Activated CD4-positive, alpha-beta T cell treated with anti-CD3 and anti-CD28 coated beads, Interleukin-2, amount 50 U/mL, for 24 hours (primary cell): ENCODE measurements around the gene CGREF1.

Experiments used
- DNase-seq, 2 donors: peaks; one replicate each; pipeline ENCODE4 v3.0.0-alpha.2; 2020; ENCODE audit warnings: low read depth in 1 of 2, low spot score in 1 of 2

Gene CGREF1

DNA sequence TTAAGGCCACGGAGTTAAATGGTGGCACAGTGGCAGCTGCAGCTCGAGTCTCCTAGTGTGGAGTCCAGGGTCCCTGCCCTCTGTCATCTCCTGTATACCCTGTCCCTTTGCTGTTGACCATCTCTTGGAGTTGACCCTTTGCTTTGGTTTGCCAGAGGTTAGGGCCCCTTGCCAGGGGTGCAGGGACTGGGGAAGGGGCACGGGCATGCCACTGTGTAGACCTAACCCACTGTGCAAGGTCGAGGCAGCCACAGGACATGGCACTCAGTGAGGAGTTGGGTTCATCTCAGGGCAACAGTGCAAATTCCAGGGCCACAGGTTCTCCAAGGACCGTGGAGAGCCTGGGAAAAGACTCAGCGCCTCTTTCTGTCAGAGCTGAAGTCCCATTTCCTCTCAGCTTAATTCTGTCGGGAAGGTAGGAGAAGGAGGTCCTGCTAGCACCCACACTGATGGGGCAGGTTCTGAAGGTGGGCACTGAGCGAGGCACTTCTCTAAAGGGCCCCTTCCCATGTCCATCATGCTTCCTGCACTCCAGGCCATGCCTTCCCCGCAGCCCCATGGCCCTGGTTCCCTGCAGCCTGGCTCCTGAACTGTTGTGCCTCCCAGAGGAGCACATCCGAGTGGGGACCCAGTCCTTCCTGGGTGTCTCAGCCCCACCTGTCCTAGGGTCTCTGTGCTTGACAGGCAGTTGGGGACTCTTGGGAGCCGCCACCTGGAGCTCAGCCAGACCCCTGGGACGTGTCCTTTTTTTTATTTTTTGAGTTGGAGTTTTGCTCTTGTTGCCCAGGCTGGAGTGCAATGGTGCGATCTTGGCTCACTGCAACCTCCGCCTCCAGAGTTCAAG, 29.6 kb downstream of the CGREF1 start:
- DNase-seq, result no peak

- DNase-seq, result no peak
Observed at GRCh38 chr2:27088634-27089033, 30.3 kb downstream of the CGREF1 start.

DNA sequence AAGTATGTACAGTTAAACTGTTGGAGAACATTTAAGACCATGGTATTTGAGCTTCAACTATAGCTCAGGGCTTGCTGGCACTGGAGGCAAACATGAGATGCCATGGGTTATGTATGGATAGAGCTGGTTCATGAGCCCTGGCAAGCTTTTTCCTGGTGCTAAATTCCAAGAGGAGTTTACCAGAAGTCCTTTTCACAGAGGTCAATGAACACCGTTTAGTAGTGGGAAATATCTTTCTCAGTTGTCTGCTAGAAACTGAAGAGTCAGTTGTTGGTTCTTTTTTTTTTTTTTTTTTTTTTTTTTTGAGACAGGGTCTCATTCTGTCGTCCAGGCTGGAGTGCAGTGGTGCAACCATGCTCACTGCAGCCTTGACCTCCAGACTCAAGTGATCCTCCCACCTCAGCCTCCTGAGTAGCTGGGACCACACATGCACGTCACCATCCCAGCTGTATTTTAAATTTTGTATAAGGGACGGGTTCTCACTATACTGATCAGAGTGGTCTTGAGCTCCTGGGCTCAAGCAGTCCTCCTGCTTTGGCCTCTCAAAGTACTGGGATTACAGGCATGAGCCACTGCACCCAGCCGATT, 31.0 kb downstream of the CGREF1 start:
- no peak for DNase-seq

DNA sequence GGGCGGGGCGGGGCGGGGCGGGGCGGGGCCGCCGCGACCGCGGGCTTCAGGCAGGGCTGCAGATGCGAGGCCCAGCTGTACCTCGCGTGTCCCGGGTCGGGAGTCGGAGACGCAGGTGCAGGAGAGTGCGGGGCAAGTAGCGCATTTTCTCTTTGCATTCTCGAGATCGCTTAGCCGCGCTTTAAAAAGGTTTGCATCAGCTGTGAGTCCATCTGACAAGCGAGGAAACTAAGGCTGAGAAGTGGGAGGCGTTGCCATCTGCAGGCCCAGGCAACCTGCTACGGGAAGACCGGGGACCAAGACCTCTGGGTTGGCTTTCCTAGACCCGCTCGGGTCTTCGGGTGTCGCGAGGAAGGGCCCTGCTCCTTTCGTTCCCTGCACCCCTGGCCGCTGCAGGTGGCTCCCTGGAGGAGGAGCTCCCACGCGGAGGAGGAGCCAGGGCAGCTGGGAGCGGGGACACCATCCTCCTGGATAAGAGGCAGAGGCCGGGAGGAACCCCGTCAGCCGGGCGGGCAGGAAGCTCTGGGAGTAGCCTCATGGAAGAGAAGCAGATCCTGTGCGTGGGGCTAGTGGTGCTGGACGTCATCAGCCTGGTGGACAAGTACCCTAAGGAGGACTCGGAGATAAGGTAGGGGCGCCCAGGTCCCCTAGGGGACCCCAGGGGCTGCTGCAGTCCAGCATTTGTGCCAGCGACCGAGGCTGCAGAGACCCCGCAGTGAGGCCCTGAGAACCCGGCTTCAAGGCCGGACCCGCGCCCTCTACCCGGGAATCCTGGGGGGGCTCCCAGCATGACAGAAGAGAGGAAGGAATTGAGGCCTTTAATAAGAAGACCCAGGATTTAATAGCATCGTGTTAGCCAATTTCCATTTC, 32.0 kb downstream of the CGREF1 start, which contains the start of gene KHK:
KHK (plus strand) TSS at position 49 of the 870 bp plus-strand sequence; CDS start at position 537, 488 bp downstream.
- DNase-seq, result no peak

GRCh38 chr2:27086090-27086723, 32.7 kb downstream of the CGREF1 start:
- peak; percentile 96 to 100 for DNase-seq

GRCh38 chr2:27085673-27086089, 33.2 kb downstream of the CGREF1 start:
- DNase-seq, result no peak

DNA sequence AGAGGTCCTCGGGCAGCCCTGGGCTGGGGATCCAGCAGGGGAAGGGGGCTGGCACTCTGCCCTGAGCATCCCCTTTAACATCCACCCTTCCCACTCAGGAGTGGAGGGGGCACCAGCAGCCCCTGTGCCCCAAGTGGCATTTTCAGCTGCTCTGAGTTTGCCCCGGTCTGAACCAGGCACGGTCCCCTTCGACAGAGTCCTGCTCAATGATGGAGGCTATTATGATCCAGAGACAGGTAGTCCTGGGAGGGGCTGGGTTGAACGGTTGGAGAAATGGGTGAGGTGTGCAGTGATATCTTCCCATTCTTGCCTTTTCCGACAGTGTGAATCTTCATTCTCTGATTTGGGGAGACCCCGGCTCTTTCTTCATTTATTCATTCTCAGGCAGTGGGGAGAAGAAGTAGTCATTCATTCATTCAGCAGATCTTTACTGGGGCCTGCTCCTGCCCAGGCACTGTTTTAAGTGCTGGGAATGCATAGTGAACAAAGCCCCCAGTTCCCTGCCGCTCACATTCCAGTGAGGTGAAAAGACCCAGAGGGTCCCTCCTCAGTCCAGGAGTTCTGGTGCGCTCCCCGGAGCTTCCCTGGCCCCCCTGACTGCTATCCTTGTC, 33.8 kb downstream of the CGREF1 start:
- no peak for DNase-seq

GRCh38 chr2:27084297-27085061, 34.4 kb downstream of the CGREF1 start:
- DNase-seq, result no peak

DNA sequence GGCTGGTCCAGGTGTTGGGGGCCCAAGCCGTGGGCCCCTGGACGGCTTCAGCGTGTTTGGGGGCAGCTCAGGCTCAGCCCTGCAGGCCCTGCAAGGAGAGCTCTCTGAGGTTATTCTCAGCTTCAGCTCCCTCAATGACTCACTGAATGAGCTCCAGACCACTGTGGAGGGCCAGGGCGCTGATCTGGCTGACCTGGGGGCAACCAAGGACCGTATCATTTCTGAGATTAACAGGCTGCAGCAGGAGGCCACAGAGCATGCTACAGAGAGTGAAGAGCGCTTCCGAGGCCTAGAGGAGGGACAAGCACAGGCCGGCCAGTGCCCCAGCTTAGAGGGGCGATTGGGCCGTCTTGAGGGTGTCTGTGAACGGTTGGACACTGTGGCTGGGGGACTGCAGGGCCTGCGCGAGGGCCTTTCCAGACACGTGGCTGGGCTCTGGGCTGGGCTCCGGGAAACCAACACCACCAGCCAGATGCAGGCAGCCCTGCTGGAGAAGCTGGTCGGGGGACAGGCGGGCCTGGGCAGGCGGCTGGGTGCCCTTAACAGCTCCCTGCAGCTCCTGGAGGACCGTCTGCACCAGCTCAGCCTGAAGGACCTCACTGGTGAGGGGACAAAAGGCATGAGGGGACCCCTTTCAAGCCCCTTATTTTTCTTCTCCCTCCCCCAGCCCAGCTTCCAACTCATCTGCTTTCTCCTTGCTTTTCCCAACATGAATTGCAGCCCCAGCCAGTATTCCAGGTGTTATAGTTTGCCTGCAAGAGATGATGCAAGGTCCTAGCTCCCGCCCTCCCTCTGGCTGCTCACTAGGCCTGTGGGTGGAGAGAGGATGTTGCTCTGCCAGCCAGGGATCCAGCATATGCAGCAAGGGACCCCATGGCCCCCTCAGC, 35.3 kb downstream of the CGREF1 start:
- DNase-seq, result no peak

DNA sequence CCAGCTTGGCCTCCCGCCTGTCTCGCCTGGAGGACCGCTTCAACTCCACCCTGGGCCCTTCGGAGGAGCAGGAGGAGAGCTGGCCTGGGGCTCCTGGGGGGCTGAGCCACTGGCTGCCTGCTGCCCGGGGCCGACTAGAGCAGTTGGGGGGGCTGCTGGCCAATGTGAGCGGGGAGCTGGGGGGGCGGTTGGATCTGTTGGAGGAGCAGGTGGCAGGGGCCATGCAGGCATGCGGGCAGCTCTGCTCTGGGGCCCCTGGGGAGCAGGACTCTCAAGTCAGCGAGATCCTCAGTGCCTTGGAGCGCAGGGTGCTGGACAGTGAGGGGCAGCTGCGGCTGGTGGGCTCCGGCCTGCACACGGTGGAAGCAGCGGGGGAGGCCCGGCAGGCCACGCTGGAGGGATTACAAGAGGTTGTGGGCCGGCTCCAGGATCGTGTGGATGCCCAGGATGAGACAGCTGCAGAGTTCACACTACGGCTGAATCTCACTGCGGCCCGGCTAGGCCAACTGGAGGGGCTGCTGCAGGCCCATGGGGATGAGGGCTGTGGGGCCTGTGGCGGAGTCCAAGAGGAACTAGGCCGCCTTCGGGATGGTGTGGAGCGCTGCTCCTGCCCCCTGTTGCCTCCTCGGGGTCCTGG, 36.0 kb downstream of the CGREF1 start:
- DNase-seq, result no peak

DNA sequence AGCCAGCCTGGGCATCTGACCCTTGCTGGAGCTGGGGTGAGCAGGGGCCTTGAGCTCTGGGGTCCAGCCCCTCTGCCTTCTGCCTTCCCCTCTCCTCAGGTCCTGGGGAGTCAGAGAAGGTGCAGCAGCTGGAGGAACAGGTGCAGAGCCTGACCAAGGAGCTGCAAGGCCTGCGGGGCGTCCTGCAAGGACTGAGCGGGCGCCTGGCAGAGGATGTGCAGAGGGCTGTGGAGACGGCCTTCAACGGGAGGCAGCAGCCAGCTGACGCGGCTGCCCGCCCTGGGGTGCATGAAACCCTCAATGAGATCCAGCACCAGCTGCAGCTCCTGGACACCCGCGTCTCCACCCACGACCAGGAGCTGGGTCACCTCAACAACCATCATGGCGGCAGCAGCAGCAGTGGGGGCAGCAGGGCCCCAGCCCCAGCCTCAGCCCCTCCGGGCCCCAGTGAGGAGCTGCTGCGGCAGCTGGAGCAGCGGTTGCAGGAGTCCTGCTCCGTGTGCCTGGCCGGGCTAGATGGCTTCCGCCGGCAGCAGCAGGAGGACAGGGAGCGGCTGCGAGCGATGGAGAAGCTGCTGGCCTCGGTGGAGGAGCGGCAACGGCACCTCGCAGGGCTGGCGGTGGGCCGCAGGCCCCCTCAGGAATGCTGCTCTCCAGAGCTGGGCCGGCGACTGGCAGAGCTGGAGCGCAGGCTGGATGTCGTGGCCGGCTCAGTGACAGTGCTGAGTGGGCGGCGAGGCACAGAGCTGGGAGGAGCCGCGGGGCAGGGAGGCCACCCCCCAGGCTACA, 36.8 kb downstream of the CGREF1 start:
- DNase-seq, result no peak

DNA sequence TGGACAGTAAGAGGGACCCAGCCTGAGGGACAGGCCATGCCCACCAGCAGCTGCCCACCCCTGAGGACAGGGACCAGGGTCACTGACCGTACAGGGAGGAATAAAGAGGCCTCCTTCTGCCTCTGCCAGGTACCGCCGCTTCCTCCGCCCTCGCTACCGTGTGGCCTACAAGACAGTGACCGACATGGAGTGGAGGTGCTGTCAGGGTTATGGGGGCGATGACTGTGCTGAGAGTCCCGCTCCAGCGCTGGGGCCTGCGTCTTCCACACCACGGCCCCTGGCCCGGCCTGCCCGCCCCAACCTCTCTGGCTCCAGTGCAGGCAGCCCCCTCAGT, 38.4 kb downstream of the CGREF1 start:
- DNase-seq, result no peak

- DNase-seq, result no peak
Observed at GRCh38 chr2:27080140-27080469, 38.8 kb downstream of the CGREF1 start.

- no peak for DNase-seq
Observed at GRCh38 chr2:27079233-27080139, 39.4 kb downstream of the CGREF1 start.

DNA sequence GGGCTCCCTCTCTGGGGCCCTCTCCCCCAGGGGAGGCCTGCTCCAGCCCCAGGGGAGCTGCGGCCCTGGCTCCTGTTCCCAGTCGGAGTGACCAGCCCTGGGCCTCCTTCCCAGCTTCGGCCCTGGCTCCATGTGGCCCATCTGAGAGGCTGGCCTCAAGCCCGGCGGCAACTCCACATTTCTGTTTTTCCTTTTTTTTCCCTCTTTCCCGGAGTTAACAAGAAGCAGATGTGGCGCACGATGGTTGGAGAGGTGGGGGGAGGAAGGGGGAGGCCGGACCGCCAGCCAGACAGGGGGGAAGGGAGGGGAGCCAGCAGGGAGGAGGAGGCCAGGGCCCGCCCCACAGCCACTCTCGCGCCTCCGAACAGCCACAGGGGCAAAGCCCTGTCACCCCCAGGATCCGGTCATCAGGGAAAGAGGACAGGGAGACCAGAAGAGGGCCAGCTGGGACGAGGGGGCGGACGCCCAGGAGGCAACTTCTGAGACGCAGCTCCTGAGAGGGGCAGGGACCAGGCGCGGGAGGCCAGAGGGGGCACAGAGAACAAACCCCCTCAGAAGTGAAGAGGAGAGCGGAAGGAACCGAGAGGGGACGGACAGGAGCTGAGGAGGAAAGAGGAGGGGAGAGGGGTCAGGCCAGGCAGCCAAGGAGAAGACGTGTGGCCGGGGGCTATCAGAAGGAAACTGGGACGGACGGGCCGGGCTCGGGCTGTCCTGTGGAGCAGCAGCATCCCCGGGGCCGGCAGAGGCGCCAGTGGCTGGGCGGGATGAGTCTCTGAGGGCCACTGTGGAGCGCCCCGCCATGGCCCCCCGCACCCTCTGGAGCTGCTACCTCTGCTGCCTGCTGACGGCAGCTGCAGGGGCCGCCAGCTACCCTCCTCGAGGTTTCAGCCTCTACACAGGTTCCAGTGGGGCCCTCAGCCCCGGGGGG, 40.4 kb downstream of the CGREF1 start, which contains the start of gene EMILIN1:
EMILIN1 (plus strand) TSS at position 349 of the 928 bp plus-strand sequence; CDS start at position 800, 451 bp downstream.
- no peak for DNase-seq

- no peak for DNase-seq
Observed at GRCh38 chr2:27077231-27077630, 41.7 kb downstream of the CGREF1 start.
